Fibroblast of the aortic adventitia (primary cell): ENCODE measurements around the gene SPANXN2. TPM values are rescaled to one million over a fixed set of nuclear protein-coding genes. Genes with fewer than 3 reads are reported as not detected.

Experiments used
- DNase-seq: peaks from one replicate; pipeline ENCODE4 v3.0.0-alpha.2; 2010; ENCODE audit warnings: low read depth
- H3K4me3 ChIP-seq: 2 replicates; pipeline ENCODE4 v1.5.1; 2011; ENCODE audit warnings: low read depth, mild to moderate bottlenecking, control low read depth, low read length, moderate library complexity
- total RNA-seq: library from RNA; depleted of rRNA; stranded (reverse); fragments of >200 nt; gene quantifications from 2 replicates; pipeline ENCODE4 v1.2.3, GENCODE V29; 2012; ENCODE audit warnings: low replicate concordance
- TF ChIP-seq, protein P1 (sequence below): IDR thresholded peaks from 2 replicates; pipeline ENCODE4 v1.5.1; 2011; ENCODE audit warnings: mild to moderate bottlenecking, low read length, control low read depth, inconsistent platforms; ENCODE audit not compliant: insufficient read depth

The SPANXN2 gene
- total RNA-seq, 1 donor = not detected

GRCh38 chrX:143701460-143701859, 19.1 kb downstream of the SPANXN2 start:
- no peak overlapping the region for H3K4me3 ChIP-seq
- TF ChIP-seq, protein P1, sequence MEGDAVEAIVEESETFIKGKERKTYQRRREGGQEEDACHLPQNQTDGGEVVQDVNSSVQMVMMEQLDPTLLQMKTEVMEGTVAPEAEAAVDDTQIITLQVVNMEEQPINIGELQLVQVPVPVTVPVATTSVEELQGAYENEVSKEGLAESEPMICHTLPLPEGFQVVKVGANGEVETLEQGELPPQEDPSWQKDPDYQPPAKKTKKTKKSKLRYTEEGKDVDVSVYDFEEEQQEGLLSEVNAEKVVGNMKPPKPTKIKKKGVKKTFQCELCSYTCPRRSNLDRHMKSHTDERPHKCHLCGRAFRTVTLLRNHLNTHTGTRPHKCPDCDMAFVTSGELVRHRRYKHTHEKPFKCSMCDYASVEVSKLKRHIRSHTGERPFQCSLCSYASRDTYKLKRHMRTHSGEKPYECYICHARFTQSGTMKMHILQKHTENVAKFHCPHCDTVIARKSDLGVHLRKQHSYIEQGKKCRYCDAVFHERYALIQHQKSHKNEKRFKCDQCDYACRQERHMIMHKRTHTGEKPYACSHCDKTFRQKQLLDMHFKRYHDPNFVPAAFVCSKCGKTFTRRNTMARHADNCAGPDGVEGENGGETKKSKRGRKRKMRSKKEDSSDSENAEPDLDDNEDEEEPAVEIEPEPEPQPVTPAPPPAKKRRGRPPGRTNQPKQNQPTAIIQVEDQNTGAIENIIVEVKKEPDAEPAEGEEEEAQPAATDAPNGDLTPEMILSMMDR = no peak

GRCh38 chrX:143694885-143695284, 25.7 kb downstream of the SPANXN2 start:
- H3K4me3 ChIP-seq = no peak overlapping the region
- DNase-seq = no peak
- TF ChIP-seq, protein P1 = no peak

More at GRCh38 chrX:143701460-143701859, 19.1 kb downstream of the SPANXN2 start:
- no peak for DNase-seq

DNA sequence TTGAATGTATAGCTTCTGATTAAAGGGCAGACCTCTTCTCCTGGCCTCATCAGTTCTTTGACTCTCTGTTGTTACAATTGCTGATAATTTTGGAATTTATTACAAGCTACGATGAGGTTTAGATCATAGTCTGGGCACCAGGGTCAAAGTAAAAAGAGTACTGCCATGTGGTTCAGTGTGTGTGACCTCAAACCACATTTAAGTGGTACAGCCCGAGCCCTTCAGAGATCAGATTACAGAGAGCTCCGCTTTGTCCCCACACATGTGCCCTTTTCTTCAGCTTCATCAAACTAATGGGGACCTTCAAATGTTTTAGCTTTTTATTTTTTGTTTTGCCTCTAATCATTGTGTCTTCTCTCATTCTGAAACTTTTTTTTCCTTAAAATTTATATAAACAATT, 37.1 kb downstream of the SPANXN2 start:
- DNase-seq = no peak
- no peak overlapping the region for H3K4me3 ChIP-seq
- TF ChIP-seq, protein P1 = no peak

- H3K4me3 ChIP-seq = no peak overlapping the region
- TF ChIP-seq, protein P1 = no peak
- no peak for DNase-seq
Observed at GRCh38 chrX:143674926-143675325, 45.6 kb downstream of the SPANXN2 start.

GRCh38 chrX:143669395-143669794, 51.2 kb downstream of the SPANXN2 start:
- DNase-seq = no peak
- TF ChIP-seq, protein P1 = no peak
- no peak overlapping the region for H3K4me3 ChIP-seq

GRCh38 chrX:143664302-143664701, 56.2 kb downstream of the SPANXN2 start:
- no peak overlapping the region for H3K4me3 ChIP-seq
- TF ChIP-seq, protein P1 = peak; percentile 59
- DNase-seq = peak; percentile 23

- TF ChIP-seq, protein P1 = no peak
- no peak overlapping the region for H3K4me3 ChIP-seq
- no peak for DNase-seq
Observed at GRCh38 chrX:143663755-143664154, 56.8 kb downstream of the SPANXN2 start.
